HEK293 (cell line): ENCODE measurements around the gene TASP1.

Experiments
- CTCF ChIA-PET: fragments of 350-600 bp; formaldehyde crosslinking; extraction: SDS; loops from one replicate; lab custom pipeline; 2021; ENCODE audit warnings: antibody characterized with exemption; lab: Yijun Ruan, JAX
- POLR2A ChIA-PET: fragments of 300-600 bp; formaldehyde crosslinking; extraction: SDS; loops from one replicate; lab custom pipeline; 2020; ENCODE audit warnings: antibody characterized with exemption, inconsistent platforms; lab: Yijun Ruan, JAX
- H3K27ac ChIP-seq: fragments of 200-500 bp; sonication (Bioruptor generic); 2 replicates; pipeline ENCODE4 v1.5.1; 2014; ENCODE audit warnings: low read depth, low read length, control low read depth, inconsistent platforms; ENCODE audit errors: extremely low read depth
- H3K36me3 ChIP-seq, 2 experiments: fragments of 200-500 bp in 1 of 2; sonication (Bioruptor generic) in 1 of 2; 1 replicate in 1 of 2; 2 replicates in 1 of 2; pipeline ENCODE4 v1.5.1; 2014 to 2017; ENCODE audit warnings: inconsistent platforms in 2 of 2, low read length in 2 of 2; ENCODE audit not compliant: control insufficient read depth in 2 of 2, insufficient read depth in 1 of 2
- H3K4me1 ChIP-seq: fragments of 200-500 bp; sonication (Bioruptor generic); 2 replicates; pipeline ENCODE4 v1.5.1; 2014; ENCODE audit warnings: mild to moderate bottlenecking, low read length, inconsistent platforms; ENCODE audit not compliant: control insufficient read depth, insufficient read depth
- H3K4me3 ChIP-seq: 2 replicates; pipeline ENCODE4 v1.5.1; 2011; ENCODE audit warnings: low read depth, mild to moderate bottlenecking, control low read depth, low read length, moderate library complexity
- H3K9me3 ChIP-seq: fragments of 200-500 bp; sonication (Bioruptor generic); 2 replicates; pipeline ENCODE4 v1.5.1; 2014; ENCODE audit warnings: low read depth, low read length, inconsistent platforms; ENCODE audit not compliant: control insufficient read depth, insufficient read depth
- ATF2 ChIP-seq: fragments of 450-650 bp; formaldehyde crosslinking; IDR thresholded peaks from 2 replicates; pipeline ENCODE4 v1.5.1; 2016; ENCODE audit warnings: missing biosample characterization, missing genetic modification characterization, low read depth
- ELK4 ChIP-seq: IDR thresholded peaks from 2 replicates; pipeline ENCODE4 v1.6.1; 2011; ENCODE audit warnings: mild to moderate bottlenecking, low read depth, low read length, borderline replicate concordance
- FEZF1 ChIP-seq: fragments of 450-650 bp; formaldehyde crosslinking; IDR thresholded peaks from 2 replicates; pipeline ENCODE4 v1.5.1; 2016; ENCODE audit warnings: missing biosample characterization, missing genetic modification characterization
- GLIS1 ChIP-seq: fragments of 450-650 bp; formaldehyde crosslinking; IDR thresholded peaks from 2 replicates; pipeline ENCODE4 v1.5.1; 2016; ENCODE audit warnings: missing biosample characterization, missing genetic modification characterization
- KLF10 ChIP-seq: fragments of 450-650 bp; IDR thresholded peaks from 2 replicates; pipeline ENCODE4 v1.5.1; 2018; ENCODE audit warnings: missing biosample characterization, mild to moderate bottlenecking, missing genetic modification characterization
- SCRT1 ChIP-seq: fragments of 450-650 bp; formaldehyde crosslinking; IDR thresholded peaks from 2 replicates; pipeline ENCODE4 v1.5.1; 2016; ENCODE audit warnings: missing biosample characterization, missing genetic modification characterization, borderline replicate concordance
- ZBTB26 ChIP-seq: fragments of 450-650 bp; formaldehyde crosslinking; optimal IDR thresholded peaks from 2 replicates; pipeline ENCODE3; 2016; ENCODE audit warnings: missing biosample characterization, mild to moderate bottlenecking, missing genetic modification characterization
- ZBTB6 ChIP-seq: fragments of 450-650 bp; formaldehyde crosslinking; IDR thresholded peaks from 2 replicates; pipeline ENCODE4 v1.5.1; 2017; ENCODE audit warnings: missing biosample characterization, missing genetic modification characterization
- ZBTB8A ChIP-seq: fragments of 450-650 bp; formaldehyde crosslinking; IDR thresholded peaks from 2 replicates; pipeline ENCODE4 v1.5.1; 2016; ENCODE audit warnings: missing biosample characterization, missing genetic modification characterization
- ZNF18 ChIP-seq: fragments of 450-650 bp; formaldehyde crosslinking; IDR thresholded peaks from 2 replicates; pipeline ENCODE4 v1.5.1; 2016; ENCODE audit warnings: missing biosample characterization, missing genetic modification characterization
- ZNF23 ChIP-seq: fragments of 450-650 bp; formaldehyde crosslinking; IDR thresholded peaks from 2 replicates; pipeline ENCODE4 v1.5.1; 2016; ENCODE audit warnings: missing biosample characterization, missing genetic modification characterization, borderline replicate concordance
- ZNF423 ChIP-seq: fragments of 450-650 bp; formaldehyde crosslinking; IDR thresholded peaks from 2 replicates; pipeline ENCODE4 v1.5.1; 2016; ENCODE audit warnings: missing biosample characterization, missing genetic modification characterization
- ZNF433 ChIP-seq: fragments of 450-650 bp; formaldehyde crosslinking; IDR thresholded peaks from 2 replicates; pipeline ENCODE4 v1.5.1; 2016; ENCODE audit warnings: missing biosample characterization, missing genetic modification characterization, low read depth
- ZNF510 ChIP-seq: fragments of 450-650 bp; formaldehyde crosslinking; IDR thresholded peaks from 2 replicates; pipeline ENCODE4 v1.5.1; 2018; ENCODE audit warnings: mild to moderate bottlenecking, missing genetic modification characterization, missing biosample characterization; ENCODE audit not compliant: insufficient replicate concordance
- ZNF580 ChIP-seq: fragments of 450-650 bp; formaldehyde crosslinking; IDR thresholded peaks from 2 replicates; pipeline ENCODE4 v1.5.1; 2016; ENCODE audit warnings: missing biosample characterization, missing genetic modification characterization
- ZNF639 ChIP-seq: fragments of 450-650 bp; formaldehyde crosslinking; IDR thresholded peaks from 2 replicates; pipeline ENCODE4 v1.5.1; 2016; ENCODE audit warnings: missing biosample characterization, missing genetic modification characterization
- ZNF677 ChIP-seq: fragments of 450-650 bp; IDR thresholded peaks from 2 replicates; pipeline ENCODE4 v1.5.0; 2018; ENCODE audit warnings: missing biosample characterization, mild to moderate bottlenecking, missing genetic modification characterization, moderate library complexity
- ZSCAN4 ChIP-seq: fragments of 450-650 bp; formaldehyde crosslinking; IDR thresholded peaks from 2 replicates; pipeline ENCODE4 v1.5.1; 2017; ENCODE audit warnings: missing biosample characterization, missing genetic modification characterization

The TASP1 gene

GRCh38 chr20:13574071-13574470 is 64.7 kb downstream of the TASP1 start (continued):
- no peak for TF ChIP-seq ELK4

GRCh38 chr20:13571662-13572061 is 67.1 kb downstream of the TASP1 start:
- peaks cover 0 to 9% of the 10 kb centered on the region in 2 experiments; a peak in 1 of 3 replicates for H3K36me3 ChIP-seq
- H3K27ac ChIP-seq = no peak overlapping the region
- TF ChIP-seq ELK4 (no peak), FEZF1 (tag by site-specific recombination) (no peak), ZNF677 (tag by site-specific recombination) (no peak), KLF10 (tag by site-specific recombination) (no peak), ZSCAN4 (no peak), ZNF580 (no peak), ATF2 (tag by site-specific recombination) (no peak), ZNF510 (tag by site-specific recombination) (no peak)
- ChIA-PET POLR2A (no interaction called here), CTCF (interaction anchor here (0.8 kb wide), 1 partner anchor 25 kb away, joined by 3 read pairs; no protein-coding TSS in a partner anchor)
- no peak overlapping the region for H3K4me3 ChIP-seq
- H3K4me1 ChIP-seq = no peaks in the 10 kb centered on the region
- no peaks in the 10 kb centered on the region for H3K9me3 ChIP-seq

GRCh38 chr20:13567663-13568062 is 71.1 kb downstream of the TASP1 start:
- POLR2A ChIA-PET = no interaction called here
- CTCF ChIA-PET = no interaction called here
- no peak overlapping the region for H3K4me3 ChIP-seq
- no peak for TF ChIP-seq ZBTB26 (tag by site-specific recombination)
- H3K36me3 ChIP-seq = peaks cover 0 to 12% of the 10 kb centered on the region in 2 experiments; a peak in 1 of 3 replicates
- H3K4me1 ChIP-seq = no peaks in the 10 kb centered on the region
- H3K9me3 ChIP-seq = no peaks in the 10 kb centered on the region
- H3K27ac ChIP-seq = no peak overlapping the region

GRCh38 chr20:13563854-13564253 is 74.9 kb downstream of the TASP1 start:
- POLR2A ChIA-PET = no interaction called here
- Histone ChIP-seq H3K27ac (no peak overlapping the region), H3K4me1 (no peaks in the 10 kb centered on the region), H3K9me3 (no peaks in the 10 kb centered on the region), H3K4me3 (no peak overlapping the region), H3K36me3 (peaks cover 0 to 12% of the 10 kb centered on the region in 2 experiments; a peak in 1 of 3 replicates)
- CTCF ChIA-PET = interaction anchor here (1.1 kb wide), 1 partner anchor 17 kb away, joined by 3 read pairs; no protein-coding TSS in a partner anchor
- TF ChIP-seq SCRT1 (tag by site-specific recombination) (no peak), ZNF423 (tag by site-specific recombination) (no peak), ZNF23 (tag by site-specific recombination) (no peak), ZNF639 (tag by site-specific recombination) (no peak), ZNF433 (tag by site-specific recombination) (no peak), GLIS1 (no peak), ZBTB8A (tag by site-specific recombination) (no peak), ZNF18 (tag by site-specific recombination) (no peak), ZBTB6 (tag by site-specific recombination) (no peak)
